BLaER1 treated with 17β-estradiol and CSF1 and Interleukin-3, amounts not matched to agents 10 nM and 100 nM (cell line): ENCODE measurements around the gene ETS2.

Experiments used
- H3K27ac ChIP-seq, 11 experiments: shearing (Covaris generic); formaldehyde crosslinking; 2 replicates each; pipeline ENCODE4 v1.8.1; 2022
- H3K27me3 ChIP-seq, 11 experiments: shearing (Covaris generic); formaldehyde crosslinking; 2 replicates each; pipeline ENCODE4 v1.8.1; 2022
- H3K36me3 ChIP-seq, 11 experiments: shearing (Covaris generic); formaldehyde crosslinking; 2 replicates each; pipeline ENCODE4 v1.8.1; 2022
- H3K4me1 ChIP-seq, 10 experiments: shearing (Covaris generic); formaldehyde crosslinking; 2 replicates each; pipeline ENCODE4 v1.8.1; 2022
- H3K4me2 ChIP-seq, 11 experiments: shearing (Covaris generic); formaldehyde crosslinking; 2 replicates each; pipeline ENCODE4 v1.8.1; 2022
- H3K4me3 ChIP-seq, 10 experiments: shearing (Covaris generic); formaldehyde crosslinking; 2 replicates each; pipeline ENCODE4 v1.8.1; 2022
- H3K9ac ChIP-seq, 11 experiments: shearing (Covaris generic); formaldehyde crosslinking; 2 replicates each; pipeline ENCODE4 v1.8.1; 2022
- H3K9me3 ChIP-seq, 11 experiments: shearing (Covaris generic); formaldehyde crosslinking; replicated peaks in 1 of 11; 2 replicates each; pipeline ENCODE4 v1.8.1; 2022
- H4K20me1 ChIP-seq, 11 experiments: shearing (Covaris generic); formaldehyde crosslinking; 2 replicates each; pipeline ENCODE4 v1.8.1; 2022
- Cebpa-rat ChIP-seq, 11 experiments: shearing (Covaris generic); IDR thresholded peaks; 2 replicates each; pipeline ENCODE4 v1.8.1; 2022

ETS2 gene

GRCh38 chr21:38819051-38819718 is 13.5 kb downstream of the ETS2 start:
- no peak for TF ChIP-seq Cebpa-rat (IDR thresholded peaks at IDR 0.05)
- H4K20me1 ChIP-seq = peaks cover 6 to 91% (median 56%) of the 10 kb centered on the region in 11 experiments; a peak in 18 of 22 replicates
- no peak overlapping the region for H3K4me2 ChIP-seq
- no peaks in the 10 kb centered on the region for H3K27me3 ChIP-seq
- H3K9ac ChIP-seq = no peak overlapping the region
- H3K27ac ChIP-seq = no peak overlapping the region
- peaks cover 0 to 77% (median 49%) of the 10 kb centered on the region in 11 experiments; a peak in 19 of 22 replicates for H3K9me3 ChIP-seq
- peaks cover 97 to 98% (median 98%) of the 10 kb centered on the region in 11 experiments for H3K36me3 ChIP-seq
- H3K4me1 ChIP-seq = peaks cover 8 to 45% (median 28%) of the 10 kb centered on the region in 10 experiments; a peak in 19 of 20 replicates
- no peak overlapping the region for H3K4me3 ChIP-seq

- Histone ChIP-seq H3K4me3 (no peak overlapping the region), H3K27ac (no peak overlapping the region), H3K9ac (no peak overlapping the region), H3K27me3 (no peaks in the 10 kb centered on the region), H3K4me1 (peaks cover 8 to 45% (median 29%) of the 10 kb centered on the region in 10 experiments; a peak in 19 of 20 replicates), H3K36me3 (peaks cover 97 to 98% (median 98%) of the 10 kb centered on the region in 11 experiments), H4K20me1 (peaks cover 6 to 86% (median 56%) of the 10 kb centered on the region in 11 experiments; a peak in 18 of 22 replicates), H3K4me2 (no peak overlapping the region), H3K9me3 (peaks cover 5 to 77% (median 49%) of the 10 kb centered on the region in 11 experiments; a peak in 20 of 22 replicates)
- TF ChIP-seq Cebpa-rat (IDR thresholded peaks at IDR 0.05) = no peak
Measured at GRCh38 chr21:38819719-38820159, 14.0 kb downstream of the ETS2 start.

GRCh38 chr21:38820471-38821239 is 14.9 kb downstream of the ETS2 start:
- Histone ChIP-seq H3K9me3 (peaks cover 14 to 77% (median 49%) of the 10 kb centered on the region in 11 experiments; a peak in 21 of 22 replicates), H3K9ac (no peak overlapping the region; a peak in 1 of 22 replicates), H4K20me1 (peaks cover 6 to 77% (median 56%) of the 10 kb centered on the region in 11 experiments; a peak in 18 of 22 replicates), H3K4me3 (no peak overlapping the region), H3K4me2 (0 out of 22 replicates have a peak overlapping the region, but pooled peaks of 1 of the 11 experiments have one; percentile 1), H3K27me3 (no peaks in the 10 kb centered on the region), H3K4me1 (peaks cover 8 to 45% (median 28%) of the 10 kb centered on the region in 10 experiments; a peak in 19 of 20 replicates), H3K27ac (peak overlapping the region in 5 of 11 experiments; percentile 10 to 43 (median 16); a peak in 4 of 22 replicates), H3K36me3 (peaks cover 90 to 98% (median 96%) of the 10 kb centered on the region in 11 experiments)
- no peak for TF ChIP-seq Cebpa-rat (IDR thresholded peaks at IDR 0.05)

GRCh38 chr21:38821248-38821647 is 15.5 kb downstream of the ETS2 start:
- no peaks in the 10 kb centered on the region for H3K27me3 ChIP-seq
- peak overlapping the region in 5 of 11 experiments; percentile 10 to 43 (median 16); a peak in 8 of 22 replicates for H3K27ac ChIP-seq
- 0 out of 22 replicates have a peak overlapping the region, but pooled peaks of 1 of the 11 experiments have one; percentile 1 for H3K4me2 ChIP-seq
- no peak overlapping the region for H3K9ac ChIP-seq
- H4K20me1 ChIP-seq = peaks cover 6 to 74% (median 56%) of the 10 kb centered on the region in 11 experiments; a peak in 18 of 22 replicates
- TF ChIP-seq Cebpa-rat (IDR thresholded peaks at IDR 0.05) = no peak
- peaks cover 87 to 97% (median 92%) of the 10 kb centered on the region in 11 experiments for H3K36me3 ChIP-seq
- H3K4me1 ChIP-seq = peaks cover 8 to 45% (median 28%) of the 10 kb centered on the region in 10 experiments; a peak in 19 of 20 replicates
- H3K4me3 ChIP-seq = no peak overlapping the region
- peaks cover 20 to 81% (median 54%) of the 10 kb centered on the region in 11 experiments for H3K9me3 ChIP-seq

GRCh38 chr21:38821959-38822682 is 16.4 kb downstream of the ETS2 start:
- no peak for TF ChIP-seq Cebpa-rat (IDR thresholded peaks at IDR 0.05)
- peak overlapping the region in 10 of 11 experiments; percentile 33 to 61 (median 48); a peak in 15 of 22 replicates for H3K4me2 ChIP-seq
- no peaks in the 10 kb centered on the region for H3K27me3 ChIP-seq
- 0 out of 20 replicates have a peak overlapping the region, but pooled peaks of 1 of the 10 experiments have one; percentile 10 for H3K4me3 ChIP-seq
- peak overlapping the region in 1 of 11 experiments; percentile 7; a peak in 2 of 22 replicates for H3K9ac ChIP-seq
- H3K27ac ChIP-seq = peak overlapping the region in 6 of 11 experiments; percentile 10 to 52 (median 32); a peak in 3 of 22 replicates
- H3K4me1 ChIP-seq = peaks cover 8 to 45% (median 28%) of the 10 kb centered on the region in 10 experiments; a peak in 19 of 20 replicates
- peaks cover 6 to 65% (median 51%) of the 10 kb centered on the region in 11 experiments; a peak in 18 of 22 replicates for H4K20me1 ChIP-seq
- H3K9me3 ChIP-seq = peaks cover 28 to 86% (median 60%) of the 10 kb centered on the region in 11 experiments
- H3K36me3 ChIP-seq = peaks cover 78 to 94% (median 87%) of the 10 kb centered on the region in 11 experiments

- Histone ChIP-seq H3K36me3 (peaks cover 71 to 88% (median 82%) of the 10 kb centered on the region in 11 experiments), H3K27ac (peak overlapping the region in 8 of 11 experiments; percentile 19 to 56 (median 46); a peak in 14 of 22 replicates), H3K4me1 (peaks cover 8 to 45% (median 28%) of the 10 kb centered on the region in 10 experiments; a peak in 19 of 20 replicates), H3K9me3 (peaks cover 35 to 87% (median 60%) of the 10 kb centered on the region in 11 experiments), H3K9ac (peak overlapping the region in 6 of 11 experiments; percentile 16 to 54 (median 28); a peak in 6 of 22 replicates), H3K4me3 (no peak overlapping the region), H4K20me1 (peaks cover 6 to 59% (median 49%) of the 10 kb centered on the region in 11 experiments; a peak in 18 of 22 replicates), H3K27me3 (no peaks in the 10 kb centered on the region), H3K4me2 (peak overlapping the region in 10 of 11 experiments; percentile 33 to 61 (median 48); a peak in 20 of 22 replicates)
- TF ChIP-seq Cebpa-rat (IDR thresholded peaks at IDR 0.05) = no peak
Measured at GRCh38 chr21:38822778-38823238, 17.1 kb downstream of the ETS2 start.

GRCh38 chr21:38823737-38824123 is 18.0 kb downstream of the ETS2 start:
- no peak overlapping the region; a peak in 2 of 20 replicates for H3K4me3 ChIP-seq
- H3K4me2 ChIP-seq = peak overlapping the region in 9 of 11 experiments; percentile 25 to 61 (median 47); a peak in 16 of 22 replicates
- H3K36me3 ChIP-seq = peaks cover 62 to 78% (median 72%) of the 10 kb centered on the region in 11 experiments
- H4K20me1 ChIP-seq = peaks cover 6 to 49% (median 40%) of the 10 kb centered on the region in 11 experiments; a peak in 18 of 22 replicates
- H3K27me3 ChIP-seq = no peaks in the 10 kb centered on the region
- peak overlapping the region in 3 of 11 experiments; percentile 6 to 35 (median 31); a peak in 5 of 22 replicates for H3K9ac ChIP-seq
- TF ChIP-seq Cebpa-rat (IDR thresholded peaks at IDR 0.05) = no peak
- H3K4me1 ChIP-seq = peaks cover 8 to 45% (median 28%) of the 10 kb centered on the region in 10 experiments; a peak in 19 of 20 replicates
- H3K9me3 ChIP-seq = peaks cover 36 to 82% (median 56%) of the 10 kb centered on the region in 11 experiments
- H3K27ac ChIP-seq = peak overlapping the region in 5 of 11 experiments; percentile 0 to 56 (median 28); a peak in 5 of 22 replicates
